ENCODE measurements around the gene AURKB.

AURKB gene

DNA sequence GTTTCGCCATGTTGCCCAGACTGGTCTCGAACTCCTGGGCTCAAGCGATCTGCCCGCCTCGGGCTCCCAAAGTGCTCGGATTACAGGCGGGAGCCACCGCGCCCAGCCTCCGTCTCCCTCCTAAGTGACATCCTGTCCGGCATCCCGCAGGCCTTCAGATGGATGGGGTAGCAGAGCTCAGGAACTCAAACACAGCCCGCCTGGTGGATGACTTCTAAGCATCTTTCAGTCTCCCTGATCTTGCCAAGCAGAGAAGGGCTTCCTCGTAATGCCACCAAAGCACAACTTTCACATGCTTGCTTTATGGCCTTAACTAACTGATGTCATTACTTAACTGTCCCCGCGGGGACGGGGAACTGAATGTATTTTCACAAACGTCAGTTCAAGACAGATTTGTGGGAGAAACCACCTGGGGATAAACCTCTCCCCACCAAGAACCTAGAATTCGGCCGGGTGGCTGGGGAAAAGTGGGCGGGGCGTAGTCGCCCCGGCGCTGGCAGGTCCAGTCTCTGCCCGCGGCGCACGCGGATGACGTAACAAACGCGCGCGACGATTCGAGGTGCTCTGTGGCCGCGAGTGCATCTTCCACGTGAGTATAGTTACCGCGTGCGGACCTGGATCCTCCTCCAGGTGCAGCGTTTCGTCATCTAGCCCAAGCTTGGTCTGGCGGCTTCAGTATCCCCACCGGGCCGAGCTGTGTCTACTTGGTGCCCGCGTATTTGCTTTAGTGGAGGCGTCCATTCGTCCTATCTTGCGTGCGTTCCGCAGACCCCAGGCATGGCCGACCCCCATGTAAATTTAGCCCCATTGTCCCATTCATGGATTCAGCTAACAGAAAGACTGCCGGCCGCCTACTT lies 38.6 kb upstream of the AURKB start, which contains the start of gene PFAS:
PFAS (plus strand) TSS at position 539 of the 857 bp plus-strand sequence. CDS start 4,649 bp downstream, outside the sequence.
- H3K4me3 ChIP-seq (ENCODE audit: low read depth in 1 of 2, low read length in 2 of 2): peak within 1 kb of the TSS; percentile 91 to 97
- H3K27me3 ChIP-seq (ENCODE audit: control insufficient read depth in 1 of 2, insufficient read depth in 2 of 2, low read length in 2 of 2): no peaks in the 10 kb centered on the region
- peaks cover 6 to 10% of the 10 kb centered on the region in 2 donors for H3K4me1 ChIP-seq (ENCODE audit: control insufficient read depth in 1 of 2, insufficient read depth in 2 of 2, low read length in 2 of 2)
- H3K27ac ChIP-seq (ENCODE audit: low read depth, low read length): peak within 1 kb of the TSS; percentile 87
- peaks cover 0 to 2% of the 10 kb centered on the region in 2 donors for H3K36me3 ChIP-seq (ENCODE audit: control insufficient read depth in 1 of 2, insufficient read depth in 2 of 2, low read length in 2 of 2)
- peak within 1 kb of the TSS; percentile 90 to 97 for H3K9ac ChIP-seq (ENCODE audit: low read depth in 1 of 2, low read length in 2 of 2)
- H3K9me3 ChIP-seq (ENCODE audit: control insufficient read depth in 1 of 2, low read length in 2 of 2): peaks cover 0 to 2% of the 10 kb centered on the region in 2 donors

DNA sequence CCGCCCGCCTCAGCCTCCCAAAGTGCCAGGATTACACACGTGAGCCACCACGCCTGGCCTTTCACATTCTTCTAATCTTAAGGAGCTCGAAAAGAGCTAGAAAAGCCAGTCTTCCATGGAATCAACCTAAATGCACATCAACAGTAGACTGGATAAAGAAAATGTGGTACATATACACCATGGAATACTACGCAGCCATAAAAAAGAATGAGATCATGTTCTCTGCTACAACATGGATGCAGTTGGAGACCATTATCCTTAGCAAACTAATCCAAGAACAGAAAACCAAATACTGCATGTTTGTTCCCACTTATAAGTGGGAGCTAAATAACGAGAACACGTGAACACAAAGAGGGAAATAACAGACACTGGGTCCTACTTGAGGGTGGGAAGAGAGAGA lies 34.4 kb upstream of the AURKB start:
- Histone ChIP-seq H3K27ac (ENCODE audit: low read depth, low read length) (no peak overlapping the region), H3K27me3 (ENCODE audit: control insufficient read depth in 1 of 2, insufficient read depth in 2 of 2, low read length in 2 of 2) (no peaks in the 10 kb centered on the region), H3K4me1 (ENCODE audit: control insufficient read depth in 1 of 2, insufficient read depth in 2 of 2, low read length in 2 of 2) (peaks cover 4 to 6% of the 10 kb centered on the region in 2 donors), H3K36me3 (ENCODE audit: control insufficient read depth in 1 of 2, insufficient read depth in 2 of 2, low read length in 2 of 2) (peaks cover 2 to 14% of the 10 kb centered on the region in 2 donors), H3K4me3 (ENCODE audit: low read depth in 1 of 2, low read length in 2 of 2) (no peak overlapping the region), H3K9me3 (ENCODE audit: control insufficient read depth in 1 of 2, low read length in 2 of 2) (peaks cover 0 to 2% of the 10 kb centered on the region in 2 donors), H3K9ac (ENCODE audit: low read depth in 1 of 2, low read length in 2 of 2) (no peak overlapping the region)

DNA sequence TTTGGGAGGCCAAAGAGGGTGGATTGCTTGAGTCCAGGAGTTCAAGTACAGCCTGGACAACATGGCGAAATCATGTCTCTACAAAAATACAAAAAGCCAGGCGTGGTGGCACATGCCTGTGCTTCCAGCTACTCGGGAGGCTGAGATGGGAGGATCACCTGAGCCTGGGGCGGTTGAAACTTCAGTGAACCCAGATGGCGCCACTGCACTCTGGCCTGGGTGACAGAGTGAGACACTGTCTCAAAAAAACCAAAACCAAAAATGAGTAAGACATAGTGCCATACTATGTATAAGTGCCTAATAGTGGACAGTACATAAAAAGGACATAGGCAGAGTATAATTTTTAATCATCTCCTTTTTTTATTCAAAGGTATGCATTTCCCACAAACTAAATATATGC lies 33.5 kb upstream of the AURKB start:
- no peaks in the 10 kb centered on the region for H3K27me3 ChIP-seq (ENCODE audit: control insufficient read depth in 1 of 2, insufficient read depth in 2 of 2, low read length in 2 of 2)
- H3K36me3 ChIP-seq (ENCODE audit: control insufficient read depth in 1 of 2, insufficient read depth in 2 of 2, low read length in 2 of 2): peaks cover 8 to 20% of the 10 kb centered on the region in 2 donors
- no peaks in the 10 kb centered on the region for H3K4me1 ChIP-seq (ENCODE audit: control insufficient read depth in 1 of 2, insufficient read depth in 2 of 2, low read length in 2 of 2)
- no peak overlapping the region for H3K9ac ChIP-seq (ENCODE audit: low read depth in 1 of 2, low read length in 2 of 2)
- H3K4me3 ChIP-seq (ENCODE audit: low read depth in 1 of 2, low read length in 2 of 2): no peak overlapping the region
- peaks cover 0 to under 1% of the 10 kb centered on the region in 2 donors for H3K9me3 ChIP-seq (ENCODE audit: control insufficient read depth in 1 of 2, low read length in 2 of 2)
- no peak overlapping the region for H3K27ac ChIP-seq (ENCODE audit: low read depth, low read length)

DNA sequence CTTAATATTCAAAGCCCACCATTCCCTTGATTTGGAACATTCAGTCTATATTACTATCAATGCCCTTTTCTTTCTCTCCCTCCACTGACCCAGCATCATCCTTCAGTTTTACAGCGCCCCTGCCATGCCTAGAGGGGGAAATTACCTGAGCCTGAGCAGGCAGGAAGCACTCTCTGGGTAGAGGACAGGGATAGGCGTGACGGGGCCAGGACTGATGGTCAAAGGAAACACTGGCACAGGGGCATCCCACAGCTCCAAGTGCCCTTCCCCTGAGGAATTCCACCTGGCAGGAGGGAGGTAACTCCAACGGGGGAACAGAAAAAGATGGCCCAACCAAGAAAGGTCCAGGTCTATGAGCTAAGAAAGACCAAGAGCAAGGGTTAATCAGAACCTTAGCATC lies 27.5 kb upstream of the AURKB start:
- no peaks in the 10 kb centered on the region for H3K4me1 ChIP-seq (ENCODE audit: control insufficient read depth in 1 of 2, insufficient read depth in 2 of 2, low read length in 2 of 2)
- H3K4me3 ChIP-seq (ENCODE audit: low read depth in 1 of 2, low read length in 2 of 2): no peak overlapping the region
- no peak overlapping the region for H3K27ac ChIP-seq (ENCODE audit: low read depth, low read length)
- H3K9me3 ChIP-seq (ENCODE audit: control insufficient read depth in 1 of 2, low read length in 2 of 2): no peaks in the 10 kb centered on the region
- no peaks in the 10 kb centered on the region for H3K27me3 ChIP-seq (ENCODE audit: control insufficient read depth in 1 of 2, insufficient read depth in 2 of 2, low read length in 2 of 2)
- H3K9ac ChIP-seq (ENCODE audit: low read depth in 1 of 2, low read length in 2 of 2): no peak overlapping the region
- H3K36me3 ChIP-seq (ENCODE audit: control insufficient read depth in 1 of 2, insufficient read depth in 2 of 2, low read length in 2 of 2): peaks cover 42 to 76% of the 10 kb centered on the region in 2 donors

DNA sequence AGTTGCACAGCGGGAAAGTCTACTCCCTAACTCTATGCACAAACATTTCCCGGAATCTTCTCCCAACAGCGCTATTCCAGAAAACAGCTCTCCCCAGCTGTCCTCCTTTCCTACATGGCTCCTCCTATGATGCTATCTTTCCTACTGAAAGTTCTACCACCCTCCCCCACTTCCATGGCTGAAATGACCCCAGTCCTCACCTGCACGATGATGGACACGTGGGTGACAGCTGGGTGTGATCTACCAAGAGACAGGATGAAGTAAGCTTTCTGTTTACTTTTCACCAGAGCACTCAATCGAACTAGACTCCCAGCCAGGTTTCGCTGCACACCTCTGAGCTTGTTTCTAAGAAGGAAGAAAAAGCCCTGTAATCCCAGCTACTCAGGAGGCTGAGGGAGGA lies 26.8 kb upstream of the AURKB start:
- Histone ChIP-seq H3K9ac (ENCODE audit: low read depth in 1 of 2, low read length in 2 of 2) (no peak overlapping the region), H3K9me3 (ENCODE audit: control insufficient read depth in 1 of 2, low read length in 2 of 2) (no peaks in the 10 kb centered on the region), H3K4me1 (ENCODE audit: control insufficient read depth in 1 of 2, insufficient read depth in 2 of 2, low read length in 2 of 2) (no peaks in the 10 kb centered on the region), H3K27me3 (ENCODE audit: control insufficient read depth in 1 of 2, insufficient read depth in 2 of 2, low read length in 2 of 2) (no peaks in the 10 kb centered on the region), H3K27ac (ENCODE audit: low read depth, low read length) (no peak overlapping the region), H3K4me3 (ENCODE audit: low read depth in 1 of 2, low read length in 2 of 2) (no peak overlapping the region), H3K36me3 (ENCODE audit: control insufficient read depth in 1 of 2, insufficient read depth in 2 of 2, low read length in 2 of 2) (peaks cover 48 to 82% of the 10 kb centered on the region in 2 donors)

DNA sequence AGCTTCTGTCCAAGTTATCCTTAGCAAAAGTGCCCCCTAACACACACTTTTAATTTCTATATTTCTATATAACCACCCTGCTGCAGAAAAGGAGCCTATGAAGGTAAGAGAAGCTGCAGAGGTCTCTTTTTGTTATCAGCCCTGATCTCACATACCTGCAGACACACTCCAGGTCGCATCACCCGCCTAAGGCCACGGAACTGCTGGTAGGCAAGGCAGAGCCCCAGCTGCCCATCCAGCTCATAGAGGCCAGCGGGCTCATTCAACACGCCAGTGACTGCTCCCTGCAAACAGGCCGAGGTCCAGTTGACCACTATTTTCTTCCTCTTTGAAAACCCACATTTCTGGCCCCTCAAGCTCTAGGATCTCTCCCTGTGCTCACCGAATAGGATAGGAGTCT lies 25.3 kb upstream of the AURKB start:
- no peaks in the 10 kb centered on the region for H3K4me1 ChIP-seq (ENCODE audit: control insufficient read depth in 1 of 2, insufficient read depth in 2 of 2, low read length in 2 of 2)
- H3K36me3 ChIP-seq (ENCODE audit: control insufficient read depth in 1 of 2, insufficient read depth in 2 of 2, low read length in 2 of 2): peaks cover 60 to 86% of the 10 kb centered on the region in 2 donors
- H3K9me3 ChIP-seq (ENCODE audit: control insufficient read depth in 1 of 2, low read length in 2 of 2): no peaks in the 10 kb centered on the region
- no peak overlapping the region for H3K9ac ChIP-seq (ENCODE audit: low read depth in 1 of 2, low read length in 2 of 2)
- no peaks in the 10 kb centered on the region for H3K27me3 ChIP-seq (ENCODE audit: control insufficient read depth in 1 of 2, insufficient read depth in 2 of 2, low read length in 2 of 2)
- no peak overlapping the region for H3K4me3 ChIP-seq (ENCODE audit: low read depth in 1 of 2, low read length in 2 of 2)
- no peak overlapping the region for H3K27ac ChIP-seq (ENCODE audit: low read depth, low read length)

DNA sequence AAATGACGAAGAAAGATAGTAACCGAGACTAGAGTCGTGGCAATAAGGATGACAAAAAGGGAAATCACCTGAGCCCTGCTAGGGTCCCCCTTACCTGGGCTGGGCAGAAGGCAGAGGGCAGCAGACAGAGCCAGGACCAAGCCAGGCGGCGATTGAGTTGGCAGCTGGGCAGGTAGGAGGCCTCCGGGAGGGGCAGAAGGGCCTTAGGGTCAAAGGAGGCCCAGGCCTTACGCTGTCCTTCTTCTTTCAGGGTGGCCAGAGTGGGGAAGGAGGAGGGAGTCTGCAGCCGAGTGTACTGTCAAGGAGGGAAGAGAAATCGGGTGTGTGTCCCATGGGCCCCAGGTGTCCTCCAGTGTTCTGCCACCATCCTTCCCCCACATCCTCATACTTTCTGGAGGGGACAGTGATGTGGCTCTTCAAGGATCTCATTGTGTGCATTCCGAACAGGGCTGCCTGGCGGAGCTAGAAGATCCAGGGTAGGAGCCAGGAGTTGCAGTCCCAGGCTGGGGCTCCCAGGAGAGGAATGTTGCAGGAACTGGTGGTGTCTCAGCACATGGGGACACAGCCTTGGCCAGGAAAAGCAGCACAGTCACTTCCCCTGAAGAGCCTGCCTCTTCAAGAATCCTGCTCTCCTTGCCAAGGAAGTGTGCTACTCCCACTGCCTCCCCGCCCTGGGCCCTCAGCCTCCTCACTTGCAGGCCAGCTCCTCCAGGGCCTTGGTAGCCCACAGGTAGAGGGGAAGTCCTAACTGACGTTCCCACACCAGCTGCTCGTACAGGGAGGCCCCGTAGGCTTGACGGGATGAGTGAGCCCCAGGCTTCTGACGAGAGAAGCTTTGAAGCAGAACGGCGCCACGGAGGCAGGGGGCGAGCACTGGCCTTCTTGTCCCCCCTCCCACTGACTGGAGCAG lies 24.2 kb upstream of the AURKB start:
- peaks cover 66 to 93% of the 10 kb centered on the region in 2 donors for H3K36me3 ChIP-seq (ENCODE audit: control insufficient read depth in 1 of 2, insufficient read depth in 2 of 2, low read length in 2 of 2)

DNA sequence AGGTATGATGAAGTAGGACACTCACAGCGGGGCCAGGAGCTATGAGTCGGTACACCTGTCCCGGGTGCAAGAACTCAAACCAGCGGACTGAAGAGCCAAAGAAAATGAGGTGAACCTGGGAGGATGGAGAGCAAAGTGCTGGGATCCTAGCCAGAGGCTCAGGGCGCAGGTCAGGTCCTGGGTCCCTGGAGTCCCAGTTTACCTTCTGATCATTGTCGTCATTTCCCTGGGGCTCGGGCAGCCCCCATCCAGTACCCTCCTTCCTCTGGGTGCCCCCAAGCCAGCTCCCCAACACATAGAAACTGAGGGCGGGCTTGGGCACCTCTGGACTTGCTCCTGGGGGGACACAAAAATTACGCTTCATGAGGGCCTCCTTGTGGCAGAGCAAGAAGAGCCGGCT lies 21.3 kb upstream of the AURKB start:
- Histone ChIP-seq H3K27ac (ENCODE audit: low read depth, low read length) (no peak overlapping the region), H3K4me3 (ENCODE audit: low read depth in 1 of 2, low read length in 2 of 2) (no peak overlapping the region), H3K4me1 (ENCODE audit: control insufficient read depth in 1 of 2, insufficient read depth in 2 of 2, low read length in 2 of 2) (peaks cover 0 to 6% of the 10 kb centered on the region in 2 donors), H3K36me3 (ENCODE audit: control insufficient read depth in 1 of 2, insufficient read depth in 2 of 2, low read length in 2 of 2) (peaks cover 76 to 96% of the 10 kb centered on the region in 2 donors), H3K9ac (ENCODE audit: low read depth in 1 of 2, low read length in 2 of 2) (no peak overlapping the region), H3K9me3 (ENCODE audit: control insufficient read depth in 1 of 2, low read length in 2 of 2) (no peaks in the 10 kb centered on the region), H3K27me3 (ENCODE audit: control insufficient read depth in 1 of 2, insufficient read depth in 2 of 2, low read length in 2 of 2) (no peaks in the 10 kb centered on the region)

More for the DNA sequence above, 24.2 kb upstream of the AURKB start:
- Histone ChIP-seq H3K9me3 (ENCODE audit: control insufficient read depth in 1 of 2, low read length in 2 of 2) (no peaks in the 10 kb centered on the region), H3K27ac (ENCODE audit: low read depth, low read length) (no peak overlapping the region), H3K9ac (ENCODE audit: low read depth in 1 of 2, low read length in 2 of 2) (no peak overlapping the region), H3K27me3 (ENCODE audit: control insufficient read depth in 1 of 2, insufficient read depth in 2 of 2, low read length in 2 of 2) (no peaks in the 10 kb centered on the region), H3K4me3 (ENCODE audit: low read depth in 1 of 2, low read length in 2 of 2) (no peak overlapping the region), H3K4me1 (ENCODE audit: control insufficient read depth in 1 of 2, insufficient read depth in 2 of 2, low read length in 2 of 2) (no peaks in the 10 kb centered on the region)

DNA sequence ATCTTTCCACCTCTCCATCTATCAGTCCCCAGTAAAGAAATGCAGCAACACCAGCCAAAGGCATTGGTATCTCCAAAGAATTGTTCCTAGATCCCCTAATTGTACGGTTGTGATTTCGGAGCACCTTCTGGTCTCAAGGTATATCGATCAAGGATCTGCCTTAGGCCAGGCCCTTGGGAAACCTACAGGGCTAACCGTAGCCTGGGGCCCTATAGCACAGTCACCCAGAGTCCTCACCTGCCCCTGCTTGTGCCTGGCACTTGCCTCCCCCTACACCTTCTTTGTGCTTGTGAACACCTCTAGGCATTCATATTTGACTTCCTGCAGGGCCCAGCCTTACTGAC lies 16.8 kb upstream of the AURKB start:
- H3K4me3 ChIP-seq (ENCODE audit: low read depth in 1 of 2, low read length in 2 of 2): peak overlapping the region; percentile 27 to 54
- H3K9ac ChIP-seq (ENCODE audit: low read depth in 1 of 2, low read length in 2 of 2): peak overlapping the region in 1 of 2 donors; percentile 45
- H3K36me3 ChIP-seq (ENCODE audit: control insufficient read depth in 1 of 2, insufficient read depth in 2 of 2, low read length in 2 of 2): peaks cover 41 to 52% of the 10 kb centered on the region in 2 donors
- peaks cover 7 to 21% of the 10 kb centered on the region in 2 donors for H3K4me1 ChIP-seq (ENCODE audit: control insufficient read depth in 1 of 2, insufficient read depth in 2 of 2, low read length in 2 of 2)
- H3K9me3 ChIP-seq (ENCODE audit: control insufficient read depth in 1 of 2, low read length in 2 of 2): no peaks in the 10 kb centered on the region
- peak overlapping the region; percentile 46 for H3K27ac ChIP-seq (ENCODE audit: low read depth, low read length)
- H3K27me3 ChIP-seq (ENCODE audit: control insufficient read depth in 1 of 2, insufficient read depth in 2 of 2, low read length in 2 of 2): no peaks in the 10 kb centered on the region
